HEK293 (cell line): Measurements from ENCODE around the gene PPP2R2B.
A peak's percentile ranks its signal among the peaks of the same experiment; 100 is the strongest.

Experiments used
- CTCF ChIA-PET: fragments of 350-600 bp; formaldehyde crosslinking; extraction: SDS; loops from one replicate; lab custom pipeline; 2021; ENCODE audit warnings: antibody characterized with exemption; lab: Yijun Ruan, JAX
- POLR2A ChIA-PET: fragments of 300-600 bp; formaldehyde crosslinking; extraction: SDS; loops from one replicate; lab custom pipeline; 2020; ENCODE audit warnings: antibody characterized with exemption, inconsistent platforms; lab: Yijun Ruan, JAX
- H3K27ac ChIP-seq: fragments of 200-500 bp; sonication (Bioruptor generic); 2 replicates; pipeline ENCODE4 v1.5.1; 2014; ENCODE audit warnings: low read depth, low read length, control low read depth, inconsistent platforms; ENCODE audit errors: extremely low read depth
- H3K36me3 ChIP-seq, 2 experiments: fragments of 200-500 bp in 1 of 2; sonication (Bioruptor generic) in 1 of 2; 1 replicate in 1 of 2; 2 replicates in 1 of 2; pipeline ENCODE4 v1.5.1; 2014 to 2017; ENCODE audit warnings: inconsistent platforms in 2 of 2, low read length in 2 of 2; ENCODE audit not compliant: control insufficient read depth in 2 of 2, insufficient read depth in 1 of 2
- H3K4me1 ChIP-seq: fragments of 200-500 bp; sonication (Bioruptor generic); 2 replicates; pipeline ENCODE4 v1.5.1; 2014; ENCODE audit warnings: mild to moderate bottlenecking, low read length, inconsistent platforms; ENCODE audit not compliant: control insufficient read depth, insufficient read depth
- H3K4me3 ChIP-seq: 2 replicates; pipeline ENCODE4 v1.5.1; 2011; ENCODE audit warnings: low read depth, mild to moderate bottlenecking, control low read depth, low read length, moderate library complexity
- H3K9me3 ChIP-seq: fragments of 200-500 bp; sonication (Bioruptor generic); 2 replicates; pipeline ENCODE4 v1.5.1; 2014; ENCODE audit warnings: low read depth, low read length, inconsistent platforms; ENCODE audit not compliant: control insufficient read depth, insufficient read depth
- IKZF3 ChIP-seq: fragments of 450-650 bp; IDR thresholded peaks from 2 replicates; pipeline ENCODE4 v1.5.0; 2018; ENCODE audit warnings: missing biosample characterization, mild to moderate bottlenecking, missing genetic modification characterization, moderate library complexity
- KLF1 ChIP-seq: fragments of 450-650 bp; formaldehyde crosslinking; IDR thresholded peaks from 2 replicates; pipeline ENCODE4 v1.5.1; 2016; ENCODE audit warnings: missing biosample characterization, missing genetic modification characterization
- PRDM1 ChIP-seq: fragments of 450-650 bp; formaldehyde crosslinking; IDR thresholded peaks from 2 replicates; pipeline ENCODE4; 2016; ENCODE audit warnings: missing biosample characterization, missing genetic modification characterization
- TRIM28 ChIP-seq: IDR thresholded peaks from 2 replicates; pipeline ENCODE4 v1.6.1; 2011; ENCODE audit warnings: low read length, control low read depth, borderline replicate concordance
- YY1 ChIP-seq: fragments of 450-650 bp; formaldehyde crosslinking; IDR thresholded peaks from 2 replicates; pipeline ENCODE4 v1.5.1; 2018; ENCODE audit warnings: missing biosample characterization, missing genetic modification characterization
- ZBTB48 ChIP-seq: fragments of 450-650 bp; formaldehyde crosslinking; IDR thresholded peaks from 2 replicates; pipeline ENCODE4 v1.5.1; 2016; ENCODE audit warnings: missing biosample characterization, missing genetic modification characterization
- ZNF133 ChIP-seq: fragments of 450-650 bp; formaldehyde crosslinking; IDR thresholded peaks from 2 replicates; pipeline ENCODE4 v1.5.1; 2016; ENCODE audit warnings: missing biosample characterization, missing genetic modification characterization
- ZNF280C ChIP-seq: fragments of 450-650 bp; formaldehyde crosslinking; IDR thresholded peaks from 2 replicates; pipeline ENCODE4 v1.5.1; 2016; ENCODE audit warnings: missing biosample characterization, missing genetic modification characterization
- ZNF335 ChIP-seq: fragments of 450-650 bp; formaldehyde crosslinking; conservative IDR thresholded peaks from 2 replicates; pipeline ENCODE4 v1.5.1; 2016; ENCODE audit warnings: missing biosample characterization, missing genetic modification characterization
- ZNF398 ChIP-seq: fragments of 450-650 bp; formaldehyde crosslinking; IDR thresholded peaks from 2 replicates; pipeline ENCODE4 v1.5.1; 2017; ENCODE audit warnings: missing biosample characterization, missing genetic modification characterization
- ZNF433 ChIP-seq: fragments of 450-650 bp; formaldehyde crosslinking; IDR thresholded peaks from 2 replicates; pipeline ENCODE4 v1.5.1; 2016; ENCODE audit warnings: missing biosample characterization, missing genetic modification characterization, low read depth
- TF ChIP-seq, protein P1 (sequence below): fragments of 450-650 bp; formaldehyde crosslinking; IDR thresholded peaks from 2 replicates; pipeline ENCODE4 v1.5.1; 2016; ENCODE audit warnings: missing biosample characterization, missing genetic modification characterization
- TF ChIP-seq, protein P2 (sequence below): fragments of 450-650 bp; formaldehyde crosslinking; IDR thresholded peaks from 2 replicates; pipeline ENCODE4 v1.5.1; 2016; ENCODE audit warnings: missing biosample characterization, missing genetic modification characterization
- TF ChIP-seq, protein P3 (sequence below): fragments of 450-650 bp; IDR thresholded peaks from 2 replicates; pipeline ENCODE4 v1.5.1; 2018; ENCODE audit warnings: missing biosample characterization, mild to moderate bottlenecking, missing genetic modification characterization
- TF ChIP-seq, protein P4 (sequence below): fragments of 450-650 bp; formaldehyde crosslinking; IDR thresholded peaks from 2 replicates; pipeline ENCODE4 v1.5.1; 2016; ENCODE audit warnings: missing biosample characterization, missing genetic modification characterization

PPP2R2B gene

GRCh38 chr5:146667633-146668272 lies 210.8 kb downstream of the PPP2R2B start:
- no peak for TF ChIP-seq KLF1
- TF ChIP-seq, protein P1, sequence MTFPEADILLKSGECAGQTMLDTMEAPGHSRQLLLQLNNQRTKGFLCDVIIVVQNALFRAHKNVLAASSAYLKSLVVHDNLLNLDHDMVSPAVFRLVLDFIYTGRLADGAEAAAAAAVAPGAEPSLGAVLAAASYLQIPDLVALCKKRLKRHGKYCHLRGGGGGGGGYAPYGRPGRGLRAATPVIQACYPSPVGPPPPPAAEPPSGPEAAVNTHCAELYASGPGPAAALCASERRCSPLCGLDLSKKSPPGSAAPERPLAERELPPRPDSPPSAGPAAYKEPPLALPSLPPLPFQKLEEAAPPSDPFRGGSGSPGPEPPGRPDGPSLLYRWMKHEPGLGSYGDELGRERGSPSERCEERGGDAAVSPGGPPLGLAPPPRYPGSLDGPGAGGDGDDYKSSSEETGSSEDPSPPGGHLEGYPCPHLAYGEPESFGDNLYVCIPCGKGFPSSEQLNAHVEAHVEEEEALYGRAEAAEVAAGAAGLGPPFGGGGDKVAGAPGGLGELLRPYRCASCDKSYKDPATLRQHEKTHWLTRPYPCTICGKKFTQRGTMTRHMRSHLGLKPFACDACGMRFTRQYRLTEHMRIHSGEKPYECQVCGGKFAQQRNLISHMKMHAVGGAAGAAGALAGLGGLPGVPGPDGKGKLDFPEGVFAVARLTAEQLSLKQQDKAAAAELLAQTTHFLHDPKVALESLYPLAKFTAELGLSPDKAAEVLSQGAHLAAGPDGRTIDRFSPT (tag by site-specific recombination), result 0 out of 2 replicates have a peak, but pooled peaks have one; percentile 23
- TF ChIP-seq ZBTB48 (tag by site-specific recombination), result peak; percentile 78; the same call in 1 of the 2 replicates
- peak; percentile 56 for TF ChIP-seq PRDM1 (tag by site-specific recombination)
- no peaks in the 10 kb centered on the region for H3K9me3 ChIP-seq
- H3K4me3 ChIP-seq, result no peak overlapping the region
- H3K27ac ChIP-seq, result no peak overlapping the region
- H3K36me3 ChIP-seq, result no peaks in the 10 kb centered on the region
- ChIA-PET CTCF (interaction anchor here (1.1 kb wide), 1 partner anchor 298 kb away, joined by 3 read pairs; no protein-coding TSS in a partner anchor), POLR2A (interaction anchor here (0.5 kb wide), 1 partner anchor 195 kb away, joined by 3 read pairs; no protein-coding TSS in a partner anchor)
- peaks cover 4% of the 10 kb centered on the region for H3K4me1 ChIP-seq

DNA sequence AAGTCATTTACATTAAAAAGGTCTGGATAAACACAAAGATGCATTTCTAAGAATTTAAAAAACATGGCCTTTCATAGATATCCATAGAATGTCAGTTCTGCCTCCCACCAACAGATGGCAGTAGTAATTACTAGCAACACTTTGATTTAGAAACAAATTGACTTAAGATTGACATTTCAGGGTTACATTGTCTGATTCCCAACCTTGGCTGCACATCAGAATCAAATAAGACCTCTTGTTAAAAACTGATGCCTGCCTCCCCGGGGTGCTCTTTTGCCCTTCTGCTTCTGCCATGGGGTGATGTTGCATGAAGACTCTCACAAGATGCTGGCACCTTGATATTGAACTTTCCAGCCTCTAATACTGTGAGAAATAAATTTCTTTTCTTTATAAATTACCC lies 216.3 kb downstream of the PPP2R2B start:
- no peaks in the 10 kb centered on the region for H3K36me3 ChIP-seq
- H3K27ac ChIP-seq, result no peak overlapping the region
- ChIA-PET CTCF (interaction anchor here (0.6 to 1.6 kb wide), 10 partner anchors 10 to 303 kb away, joined by 3 to 6 read pairs (median 4); no protein-coding TSS in a partner anchor), POLR2A (no interaction called here)
- no peak for TF ChIP-seq IKZF3 (tag by site-specific recombination)
- TF ChIP-seq, protein P2, sequence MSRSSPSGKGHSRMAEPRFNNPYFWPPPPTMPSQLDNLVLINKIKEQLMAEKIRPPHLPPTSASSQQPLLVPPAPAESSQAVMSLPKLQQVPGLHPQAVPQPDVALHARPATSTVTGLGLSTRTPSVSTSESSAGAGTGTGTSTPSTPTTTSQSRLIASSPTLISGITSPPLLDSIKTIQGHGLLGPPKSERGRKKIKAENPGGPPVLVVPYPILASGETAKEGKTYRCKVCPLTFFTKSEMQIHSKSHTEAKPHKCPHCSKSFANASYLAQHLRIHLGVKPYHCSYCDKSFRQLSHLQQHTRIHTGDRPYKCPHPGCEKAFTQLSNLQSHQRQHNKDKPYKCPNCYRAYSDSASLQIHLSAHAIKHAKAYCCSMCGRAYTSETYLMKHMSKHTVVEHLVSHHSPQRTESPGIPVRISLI (tag by site-specific recombination), result no peak
- TF ChIP-seq TRIM28, result no peak
- TF ChIP-seq, protein P3, sequence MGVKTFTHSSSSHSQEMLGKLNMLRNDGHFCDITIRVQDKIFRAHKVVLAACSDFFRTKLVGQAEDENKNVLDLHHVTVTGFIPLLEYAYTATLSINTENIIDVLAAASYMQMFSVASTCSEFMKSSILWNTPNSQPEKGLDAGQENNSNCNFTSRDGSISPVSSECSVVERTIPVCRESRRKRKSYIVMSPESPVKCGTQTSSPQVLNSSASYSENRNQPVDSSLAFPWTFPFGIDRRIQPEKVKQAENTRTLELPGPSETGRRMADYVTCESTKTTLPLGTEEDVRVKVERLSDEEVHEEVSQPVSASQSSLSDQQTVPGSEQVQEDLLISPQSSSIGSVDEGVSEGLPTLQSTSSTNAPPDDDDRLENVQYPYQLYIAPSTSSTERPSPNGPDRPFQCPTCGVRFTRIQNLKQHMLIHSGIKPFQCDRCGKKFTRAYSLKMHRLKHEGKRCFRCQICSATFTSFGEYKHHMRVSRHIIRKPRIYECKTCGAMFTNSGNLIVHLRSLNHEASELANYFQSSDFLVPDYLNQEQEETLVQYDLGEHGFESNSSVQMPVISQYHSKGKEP (tag by site-specific recombination), result no peak
- TF ChIP-seq, protein P4, sequence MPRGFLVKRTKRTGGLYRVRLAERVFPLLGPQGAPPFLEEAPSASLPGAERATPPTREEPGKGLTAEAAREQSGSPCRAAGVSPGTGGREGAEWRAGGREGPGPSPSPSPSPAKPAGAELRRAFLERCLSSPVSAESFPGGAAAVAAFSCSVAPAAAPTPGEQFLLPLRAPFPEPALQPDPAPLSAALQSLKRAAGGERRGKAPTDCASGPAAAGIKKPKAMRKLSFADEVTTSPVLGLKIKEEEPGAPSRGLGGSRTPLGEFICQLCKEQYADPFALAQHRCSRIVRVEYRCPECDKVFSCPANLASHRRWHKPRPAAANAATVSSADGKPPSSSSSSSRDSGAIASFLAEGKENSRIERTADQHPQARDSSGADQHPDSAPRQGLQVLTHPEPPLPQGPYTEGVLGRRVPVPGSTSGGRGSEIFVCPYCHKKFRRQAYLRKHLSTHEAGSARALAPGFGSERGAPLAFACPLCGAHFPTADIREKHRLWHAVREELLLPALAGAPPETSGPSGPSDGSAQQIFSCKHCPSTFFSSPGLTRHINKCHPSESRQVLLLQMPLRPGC, result no peak
- TF ChIP-seq ZNF335 (tag by site-specific recombination), result no peak
- no peak for TF ChIP-seq YY1 (tag by site-specific recombination)
- no peak for TF ChIP-seq ZNF433 (tag by site-specific recombination)
- TF ChIP-seq ZNF280C (tag by site-specific recombination), result no peak
- TF ChIP-seq ZNF133 (tag by site-specific recombination), result no peak
- TF ChIP-seq ZNF398 (tag by site-specific recombination), result no peak
- no peaks in the 10 kb centered on the region for H3K9me3 ChIP-seq
- no peak overlapping the region for H3K4me3 ChIP-seq
- H3K4me1 ChIP-seq, result no peaks in the 10 kb centered on the region
